Measurements from ENCODE around the gene HOXD10.

Gene HOXD10

GRCh38 chr2:176135035-176135440, 18.5 kb downstream of the HOXD10 start:
- Histone ChIP-seq H3K27me3 (ENCODE audit: control insufficient read depth in 1 of 2, insufficient read depth in 2 of 2, low read length in 2 of 2) (peaks cover 79 to 95% of the 10 kb centered on the region in 2 donors), H3K4me1 (ENCODE audit: control insufficient read depth, insufficient read depth, low read length) (peaks cover 28% of the 10 kb centered on the region), H3K9ac (ENCODE audit: low read length in 2 of 2) (no peak overlapping the region), H3K27ac (ENCODE audit: low read length) (no peak overlapping the region), H3K9me3 (ENCODE audit: control insufficient read depth in 2 of 2, low read length in 2 of 2) (peaks cover 0 to 3% of the 10 kb centered on the region in 2 donors), H3K4me3 (ENCODE audit: low read length in 2 of 2) (no peak overlapping the region), H3K36me3 (ENCODE audit: control insufficient read depth in 2 of 2, insufficient read depth in 2 of 2, low read length in 2 of 2) (no peaks in the 10 kb centered on the region)

- H3K27ac ChIP-seq (ENCODE audit: low read length), result no peak overlapping the region
- H3K36me3 ChIP-seq (ENCODE audit: control insufficient read depth in 2 of 2, insufficient read depth in 2 of 2, low read length in 2 of 2), result no peaks in the 10 kb centered on the region
- H3K9me3 ChIP-seq (ENCODE audit: control insufficient read depth in 2 of 2, low read length in 2 of 2), result peaks cover 0 to under 1% of the 10 kb centered on the region in 2 donors
- peaks cover 24% of the 10 kb centered on the region for H3K4me1 ChIP-seq (ENCODE audit: control insufficient read depth, insufficient read depth, low read length)
- H3K27me3 ChIP-seq (ENCODE audit: control insufficient read depth in 1 of 2, insufficient read depth in 2 of 2, low read length in 2 of 2), result peaks cover 80 to 92% of the 10 kb centered on the region in 2 donors
- peak overlapping the region in 1 of 2 donors; percentile 5 for H3K9ac ChIP-seq (ENCODE audit: low read length in 2 of 2)
- peak overlapping the region; percentile 26 to 64 for H3K4me3 ChIP-seq (ENCODE audit: low read length in 2 of 2)
Measured at GRCh38 chr2:176136374-176137251, 20.0 kb downstream of the HOXD10 start.

GRCh38 chr2:176137252-176137580, 20.6 kb downstream of the HOXD10 start:
- H3K9ac ChIP-seq (ENCODE audit: low read length in 2 of 2), result no peak overlapping the region
- H3K27me3 ChIP-seq (ENCODE audit: control insufficient read depth in 1 of 2, insufficient read depth in 2 of 2, low read length in 2 of 2), result peaks cover 80 to 90% of the 10 kb centered on the region in 2 donors
- no peak overlapping the region for H3K27ac ChIP-seq (ENCODE audit: low read length)
- peaks cover 24% of the 10 kb centered on the region for H3K4me1 ChIP-seq (ENCODE audit: control insufficient read depth, insufficient read depth, low read length)
- H3K4me3 ChIP-seq (ENCODE audit: low read length in 2 of 2), result peak overlapping the region in 1 of 2 donors; percentile 64
- H3K36me3 ChIP-seq (ENCODE audit: control insufficient read depth in 2 of 2, insufficient read depth in 2 of 2, low read length in 2 of 2), result no peaks in the 10 kb centered on the region
- H3K9me3 ChIP-seq (ENCODE audit: control insufficient read depth in 2 of 2, low read length in 2 of 2), result no peaks in the 10 kb centered on the region

DNA sequence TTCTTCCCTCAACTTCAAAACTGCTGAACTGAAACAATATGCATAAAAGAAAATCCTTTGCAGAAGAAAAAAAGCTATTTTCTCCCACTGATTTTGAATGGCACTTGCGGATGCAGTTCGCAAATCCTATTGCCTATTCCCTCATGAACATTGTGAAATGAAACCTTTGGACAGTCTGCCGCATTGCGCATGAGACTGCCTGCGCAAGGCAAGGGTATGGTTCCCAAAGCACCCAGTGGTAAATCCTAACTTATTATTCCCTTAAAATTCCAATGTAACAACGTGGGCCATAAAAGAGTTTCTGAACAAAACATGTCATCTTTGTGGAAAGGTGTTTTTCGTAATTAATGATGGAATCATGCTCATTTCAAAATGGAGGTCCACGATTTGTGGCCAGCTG, 21.3 kb downstream of the HOXD10 start:
- no peaks in the 10 kb centered on the region for H3K9me3 ChIP-seq (ENCODE audit: control insufficient read depth in 2 of 2, low read length in 2 of 2)
- no peaks in the 10 kb centered on the region for H3K36me3 ChIP-seq (ENCODE audit: control insufficient read depth in 2 of 2, insufficient read depth in 2 of 2, low read length in 2 of 2)
- no peak overlapping the region for H3K9ac ChIP-seq (ENCODE audit: low read length in 2 of 2)
- peaks cover 75 to 84% of the 10 kb centered on the region in 2 donors for H3K27me3 ChIP-seq (ENCODE audit: control insufficient read depth in 1 of 2, insufficient read depth in 2 of 2, low read length in 2 of 2)
- H3K27ac ChIP-seq (ENCODE audit: low read length), result no peak overlapping the region
- no peak overlapping the region for H3K4me3 ChIP-seq (ENCODE audit: low read length in 2 of 2)
- H3K4me1 ChIP-seq (ENCODE audit: control insufficient read depth, insufficient read depth, low read length), result peaks cover 24% of the 10 kb centered on the region

- no peak overlapping the region for H3K9ac ChIP-seq (ENCODE audit: low read length in 2 of 2)
- no peaks in the 10 kb centered on the region for H3K9me3 ChIP-seq (ENCODE audit: control insufficient read depth in 2 of 2, low read length in 2 of 2)
- H3K4me1 ChIP-seq (ENCODE audit: control insufficient read depth, insufficient read depth, low read length), result peaks cover 21% of the 10 kb centered on the region
- H3K36me3 ChIP-seq (ENCODE audit: control insufficient read depth in 2 of 2, insufficient read depth in 2 of 2, low read length in 2 of 2), result no peaks in the 10 kb centered on the region
- H3K27ac ChIP-seq (ENCODE audit: low read length), result no peak overlapping the region
- H3K4me3 ChIP-seq (ENCODE audit: low read length in 2 of 2), result peak overlapping the region in 1 of 2 donors; percentile 22
- H3K27me3 ChIP-seq (ENCODE audit: control insufficient read depth in 1 of 2, insufficient read depth in 2 of 2, low read length in 2 of 2), result peaks cover 74 to 83% of the 10 kb centered on the region in 2 donors
Measured at GRCh38 chr2:176138526-176138922, 21.9 kb downstream of the HOXD10 start.

- no peak overlapping the region for H3K9ac ChIP-seq (ENCODE audit: low read length in 2 of 2)
- no peaks in the 10 kb centered on the region for H3K36me3 ChIP-seq (ENCODE audit: control insufficient read depth in 2 of 2, insufficient read depth in 2 of 2, low read length in 2 of 2)
- H3K27me3 ChIP-seq (ENCODE audit: control insufficient read depth in 1 of 2, insufficient read depth in 2 of 2, low read length in 2 of 2), result peaks cover 71 to 83% of the 10 kb centered on the region in 2 donors
- peak overlapping the region; percentile 18 for H3K27ac ChIP-seq (ENCODE audit: low read length)
- H3K4me1 ChIP-seq (ENCODE audit: control insufficient read depth, insufficient read depth, low read length), result peaks cover 20% of the 10 kb centered on the region
- peak overlapping the region in 1 of 2 donors; percentile 22 for H3K4me3 ChIP-seq (ENCODE audit: low read length in 2 of 2)
- H3K9me3 ChIP-seq (ENCODE audit: control insufficient read depth in 2 of 2, low read length in 2 of 2), result no peaks in the 10 kb centered on the region
Measured at GRCh38 chr2:176138923-176139660, 22.5 kb downstream of the HOXD10 start.

DNA sequence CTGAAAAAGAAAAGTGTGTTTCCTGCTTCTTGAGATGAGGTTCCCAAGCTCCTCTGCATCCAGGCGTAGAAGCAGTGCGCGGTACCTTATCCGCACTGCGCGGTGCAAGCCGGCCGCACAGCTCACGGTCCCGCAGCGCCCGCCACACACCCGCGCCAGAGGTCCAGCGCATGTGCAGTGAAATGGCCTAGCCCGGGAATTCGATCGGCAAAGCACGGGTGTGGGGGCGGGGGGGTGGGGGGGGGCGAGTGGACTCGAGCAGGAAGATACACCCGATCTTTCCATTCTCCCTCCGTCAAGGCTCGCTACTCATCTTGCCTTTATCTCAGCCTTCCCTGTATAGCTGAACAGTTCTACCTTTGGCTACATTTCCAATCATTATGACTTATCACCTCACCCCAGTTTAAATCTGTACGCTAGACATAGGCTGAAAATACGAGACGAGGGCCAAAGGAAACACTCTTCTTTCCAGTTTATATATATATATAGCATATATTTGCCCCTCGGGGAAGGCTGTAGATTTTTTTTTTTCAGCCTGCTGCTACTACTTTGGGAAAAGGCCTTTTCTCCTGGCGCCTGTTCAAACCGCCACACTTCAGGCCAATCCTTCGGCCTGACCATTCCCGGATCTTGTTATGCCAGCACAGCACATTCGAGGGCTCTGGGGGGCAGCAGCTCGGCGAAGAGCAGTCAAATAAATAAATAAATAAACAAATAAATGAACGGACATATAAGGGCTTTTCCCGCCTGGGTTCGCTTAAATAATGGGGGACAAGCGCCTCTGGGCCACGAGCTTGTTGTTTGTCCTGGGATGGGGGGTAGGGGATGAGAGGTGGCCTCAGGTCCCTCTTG, 23.3 kb downstream of the HOXD10 start:
- Histone ChIP-seq H3K9me3 (ENCODE audit: control insufficient read depth in 2 of 2, low read length in 2 of 2) (no peaks in the 10 kb centered on the region), H3K4me1 (ENCODE audit: control insufficient read depth, insufficient read depth, low read length) (peaks cover 20% of the 10 kb centered on the region), H3K9ac (ENCODE audit: low read length in 2 of 2) (no peak overlapping the region), H3K27me3 (ENCODE audit: control insufficient read depth in 1 of 2, insufficient read depth in 2 of 2, low read length in 2 of 2) (peaks cover 66 to 78% of the 10 kb centered on the region in 2 donors), H3K36me3 (ENCODE audit: control insufficient read depth in 2 of 2, insufficient read depth in 2 of 2, low read length in 2 of 2) (no peaks in the 10 kb centered on the region), H3K27ac (ENCODE audit: low read length) (no peak overlapping the region), H3K4me3 (ENCODE audit: low read length in 2 of 2) (peak overlapping the region; percentile 56 to 67)

GRCh38 chr2:176140513-176141317, 24.1 kb downstream of the HOXD10 start:
- Histone ChIP-seq H3K27ac (ENCODE audit: low read length) (no peak overlapping the region), H3K36me3 (ENCODE audit: control insufficient read depth in 2 of 2, insufficient read depth in 2 of 2, low read length in 2 of 2) (no peaks in the 10 kb centered on the region), H3K4me3 (ENCODE audit: low read length in 2 of 2) (peak overlapping the region; percentile 56 to 67), H3K4me1 (ENCODE audit: control insufficient read depth, insufficient read depth, low read length) (peaks cover 19% of the 10 kb centered on the region), H3K9me3 (ENCODE audit: control insufficient read depth in 2 of 2, low read length in 2 of 2) (no peaks in the 10 kb centered on the region), H3K27me3 (ENCODE audit: control insufficient read depth in 1 of 2, insufficient read depth in 2 of 2, low read length in 2 of 2) (peaks cover 67 to 78% of the 10 kb centered on the region in 2 donors), H3K9ac (ENCODE audit: low read length in 2 of 2) (no peak overlapping the region)

GRCh38 chr2:176142281-176142680, 25.7 kb downstream of the HOXD10 start:
- H3K27ac ChIP-seq (ENCODE audit: low read length), result no peak overlapping the region
- H3K9ac ChIP-seq (ENCODE audit: low read length in 2 of 2), result no peak overlapping the region
- no peaks in the 10 kb centered on the region for H3K9me3 ChIP-seq (ENCODE audit: control insufficient read depth in 2 of 2, low read length in 2 of 2)
- peaks cover 68 to 78% of the 10 kb centered on the region in 2 donors for H3K27me3 ChIP-seq (ENCODE audit: control insufficient read depth in 1 of 2, insufficient read depth in 2 of 2, low read length in 2 of 2)
- H3K36me3 ChIP-seq (ENCODE audit: control insufficient read depth in 2 of 2, insufficient read depth in 2 of 2, low read length in 2 of 2), result no peaks in the 10 kb centered on the region
- peaks cover 8% of the 10 kb centered on the region for H3K4me1 ChIP-seq (ENCODE audit: control insufficient read depth, insufficient read depth, low read length)
- H3K4me3 ChIP-seq (ENCODE audit: low read length in 2 of 2), result no peak overlapping the region
